HL-60 (cell line): ENCODE measurements around the gene TRIM31.

Source experiments
- DNase-seq, 2 experiments: peaks; one replicate each; pipeline ENCODE4 v3.0.0-alpha.2; 2010 to 2020; ENCODE audit warnings: low read depth in 1 of 2, low spot score in 1 of 2
- H3K27ac ChIP-seq: fragments of 250-450 bp; sonication (Bioruptor Pico); replicated peaks from 2 replicates; pipeline ENCODE4 v1.5.1; 2020; ENCODE audit warnings: mild to moderate bottlenecking, moderate library complexity
- H3K27me3 ChIP-seq: fragments of 250-450 bp; sonication (Bioruptor Pico); 2 replicates; pipeline ENCODE4 v1.5.1; 2021; ENCODE audit warnings: mild to moderate bottlenecking, moderate library complexity; ENCODE audit not compliant: insufficient read depth, poor library complexity, severe bottlenecking
- H3K4me3 ChIP-seq: replicated peaks from 2 replicates; pipeline ENCODE4 v1.5.1; 2011; ENCODE audit warnings: mild to moderate bottlenecking, control low read depth, low read length; ENCODE audit not compliant: insufficient read depth
- CTCF ChIP-seq: IDR thresholded peaks from one replicate; pipeline ENCODE4 v1.5.1; 2011; ENCODE audit warnings: low read length, control low read depth, inconsistent platforms; ENCODE audit not compliant: insufficient read depth
- GABPA ChIP-seq: IDR thresholded peaks from 2 replicates; pipeline ENCODE4 v1.6.1; 2012; ENCODE audit warnings: low read depth
- POLR2AphosphoS5 ChIP-seq: IDR thresholded peaks from 2 replicates; pipeline ENCODE4 v1.6.1; 2012; ENCODE audit warnings: low read depth
- REST ChIP-seq: IDR thresholded peaks from 2 replicates; pipeline ENCODE4 v1.6.1; 2012; ENCODE audit warnings: low read depth; ENCODE audit not compliant: insufficient replicate concordance
- SPI1 ChIP-seq: IDR thresholded peaks from 2 replicates; pipeline ENCODE4 v1.6.1; 2012; ENCODE audit warnings: low read depth, mild to moderate bottlenecking, borderline replicate concordance

Gene TRIM31

DNA sequence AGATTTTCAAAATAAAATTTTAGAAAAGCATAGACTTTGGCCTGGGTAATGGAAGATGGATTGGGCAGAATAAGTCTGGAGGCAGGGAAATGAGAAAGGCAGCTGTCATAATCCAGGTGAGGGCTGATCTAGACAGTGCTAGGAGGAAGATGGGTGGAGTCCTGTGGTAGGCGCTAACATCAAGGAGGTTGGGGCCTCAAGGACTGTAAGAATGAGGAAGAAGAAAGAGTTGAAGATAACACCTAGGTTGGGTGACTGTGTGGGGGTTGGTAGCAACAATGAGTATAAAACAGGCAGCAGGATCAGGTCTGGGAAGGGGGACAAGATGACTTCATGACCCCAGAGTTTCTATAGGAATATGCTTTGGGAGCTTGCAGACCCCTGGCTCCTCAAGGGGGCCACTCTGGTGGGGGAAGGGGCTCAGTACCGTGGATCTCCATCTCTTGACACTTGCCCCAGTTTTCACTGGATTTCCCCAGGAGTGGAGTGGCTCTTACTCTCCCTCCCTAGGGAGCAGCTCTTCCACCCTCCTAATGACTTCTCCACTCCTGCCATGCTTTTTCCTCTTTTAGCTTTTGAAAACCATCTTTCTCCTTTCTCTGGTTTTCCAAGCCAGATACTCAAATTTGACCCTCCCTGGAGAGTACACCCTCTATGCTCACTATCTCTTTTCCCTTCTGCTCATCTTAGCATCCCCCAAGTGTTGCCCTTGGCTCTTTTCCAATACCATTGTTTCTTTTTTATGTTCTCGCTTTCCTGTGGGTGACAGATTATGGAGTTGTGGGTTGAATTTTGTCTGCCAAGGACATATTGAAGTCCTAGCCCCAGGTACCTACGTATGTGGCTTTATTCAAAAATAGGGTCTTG lies 14.8 kb downstream of the TRIM31 start:
- H3K27me3 ChIP-seq = peaks cover 52% of the 10 kb centered on the region
- DNase-seq = peak in 1 of 2 experiments; percentile 14
- no peak overlapping the region for H3K27ac ChIP-seq
- H3K4me3 ChIP-seq = no peak overlapping the region
- TF ChIP-seq REST (no peak), GABPA (no peak), CTCF (no peak), SPI1 (no peak), POLR2AphosphoS5 (no peak)

DNA sequence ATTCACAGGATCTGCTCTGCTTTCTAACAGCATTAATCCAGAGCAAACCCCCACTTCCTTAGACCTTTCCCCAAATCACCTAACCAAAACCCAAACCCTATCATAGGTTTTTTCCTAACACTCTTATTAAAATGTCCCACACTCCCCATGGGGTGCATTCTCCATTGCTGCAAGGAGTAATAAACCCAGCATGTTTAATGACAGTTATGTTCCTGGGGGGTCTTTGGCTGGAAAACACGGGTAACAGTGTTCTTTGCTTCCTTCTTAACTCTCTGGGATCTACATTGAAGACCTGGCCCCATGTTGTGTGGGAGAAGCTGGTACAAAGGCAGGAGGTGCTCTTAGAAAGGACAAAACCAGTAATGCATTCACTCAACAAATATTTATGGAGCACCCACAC lies 16.1 kb downstream of the TRIM31 start:
- no peak for DNase-seq
- no peak for TF ChIP-seq SPI1
- no peak for TF ChIP-seq POLR2AphosphoS5
- no peak for TF ChIP-seq REST
- TF ChIP-seq CTCF = no peak
- no peak for TF ChIP-seq GABPA
- Histone ChIP-seq H3K27me3 (peaks cover 56% of the 10 kb centered on the region), H3K27ac (no peak overlapping the region), H3K4me3 (no peak overlapping the region)

DNA sequence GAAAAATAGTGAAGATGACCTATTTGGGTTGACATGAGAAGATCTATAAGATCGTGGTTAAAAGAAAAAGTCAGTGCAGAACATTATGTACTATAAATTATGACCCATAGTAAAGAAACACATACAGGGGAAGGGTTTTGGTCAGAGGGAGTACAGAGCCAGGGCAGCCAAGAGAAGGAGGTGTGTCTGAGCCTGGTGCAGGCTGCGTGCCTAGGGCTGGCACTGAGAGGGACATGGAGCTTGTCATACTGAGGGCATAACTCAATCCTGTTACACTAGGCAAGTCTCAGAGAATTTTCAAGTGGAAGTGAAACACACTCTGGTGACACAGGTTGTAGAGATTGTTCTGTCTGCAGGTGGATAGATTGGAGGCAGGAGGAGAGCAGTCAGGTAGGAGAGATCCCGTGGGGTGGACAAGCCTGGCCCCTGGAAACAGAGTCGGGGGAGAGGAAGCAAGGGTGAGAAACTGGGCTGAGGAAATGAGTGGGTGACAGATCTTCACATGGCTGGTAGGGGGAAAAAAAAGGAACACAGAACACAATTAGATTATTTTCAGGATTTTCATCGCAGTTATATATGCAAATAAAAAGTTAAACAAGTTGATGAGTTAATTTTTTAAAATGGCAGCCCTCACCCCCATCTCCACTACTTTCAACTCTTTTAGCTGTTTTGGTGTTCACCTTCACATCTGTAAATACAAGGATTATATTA lies 18.8 kb downstream of the TRIM31 start:
- H3K27me3 ChIP-seq = peaks cover 41% of the 10 kb centered on the region
- no peak overlapping the region for H3K4me3 ChIP-seq
- TF ChIP-seq CTCF (no peak), GABPA (no peak), SPI1 (no peak), REST (no peak), POLR2AphosphoS5 (no peak)
- no peak for DNase-seq
- H3K27ac ChIP-seq = no peak overlapping the region
